Measurements from ENCODE around the gene FILIP1. TPM values are rescaled to one million over a fixed set of nuclear protein-coding genes. Genes with fewer than 3 reads are reported as not detected.

Gene FILIP1
- total RNA-seq, 1 donor from 2014 or later, result under 0.01 TPM

DNA sequence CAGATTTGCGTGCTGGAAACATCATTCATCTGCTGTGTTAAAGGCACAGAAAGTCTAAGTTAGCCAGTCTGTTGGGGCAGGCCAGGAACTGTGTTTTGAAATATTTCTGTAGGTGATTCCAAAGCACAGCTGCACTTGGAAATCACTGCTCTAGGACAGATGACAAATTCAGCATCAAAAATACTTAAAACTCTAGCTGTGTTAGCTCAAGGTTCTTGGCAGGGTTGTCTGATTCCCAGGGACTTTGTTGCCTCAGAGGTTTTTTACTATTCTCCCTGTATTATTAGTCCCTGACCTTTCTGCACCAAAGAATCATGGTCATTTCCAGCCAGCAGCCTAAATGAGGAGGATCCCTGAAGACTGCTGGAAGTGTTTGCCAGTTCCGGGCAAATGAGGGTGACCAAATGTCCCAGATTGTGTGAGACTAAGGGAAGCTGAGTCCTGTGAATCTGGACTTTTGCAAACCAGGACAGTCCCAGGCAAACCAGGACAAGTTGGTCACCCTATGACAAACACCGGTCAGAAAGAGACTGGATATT is 124.7 kb downstream of the FILIP1 start:
- Histone ChIP-seq H3K27me3 (ENCODE audit: control insufficient read depth, insufficient read depth, low read length) (no peaks in the 10 kb centered on the region), H3K36me3 (ENCODE audit: control insufficient read depth, insufficient read depth, low read length) (no peaks in the 10 kb centered on the region), H3K4me3 (ENCODE audit: low read depth, low read length) (no peak overlapping the region)
- FAIRE-seq (no peak), DNase-seq (ENCODE audit: low read depth) (no peak)
- TF ChIP-seq, protein P1, sequence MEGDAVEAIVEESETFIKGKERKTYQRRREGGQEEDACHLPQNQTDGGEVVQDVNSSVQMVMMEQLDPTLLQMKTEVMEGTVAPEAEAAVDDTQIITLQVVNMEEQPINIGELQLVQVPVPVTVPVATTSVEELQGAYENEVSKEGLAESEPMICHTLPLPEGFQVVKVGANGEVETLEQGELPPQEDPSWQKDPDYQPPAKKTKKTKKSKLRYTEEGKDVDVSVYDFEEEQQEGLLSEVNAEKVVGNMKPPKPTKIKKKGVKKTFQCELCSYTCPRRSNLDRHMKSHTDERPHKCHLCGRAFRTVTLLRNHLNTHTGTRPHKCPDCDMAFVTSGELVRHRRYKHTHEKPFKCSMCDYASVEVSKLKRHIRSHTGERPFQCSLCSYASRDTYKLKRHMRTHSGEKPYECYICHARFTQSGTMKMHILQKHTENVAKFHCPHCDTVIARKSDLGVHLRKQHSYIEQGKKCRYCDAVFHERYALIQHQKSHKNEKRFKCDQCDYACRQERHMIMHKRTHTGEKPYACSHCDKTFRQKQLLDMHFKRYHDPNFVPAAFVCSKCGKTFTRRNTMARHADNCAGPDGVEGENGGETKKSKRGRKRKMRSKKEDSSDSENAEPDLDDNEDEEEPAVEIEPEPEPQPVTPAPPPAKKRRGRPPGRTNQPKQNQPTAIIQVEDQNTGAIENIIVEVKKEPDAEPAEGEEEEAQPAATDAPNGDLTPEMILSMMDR (IDR thresholded peaks at IDR 0.05; ENCODE audit: insufficient read depth, low read length, severe bottlenecking), result no peak

- TF ChIP-seq, protein P1 (IDR thresholded peaks at IDR 0.05; ENCODE audit: insufficient read depth, low read length, severe bottlenecking), result peak; percentile 73
- Histone ChIP-seq H3K36me3 (ENCODE audit: control insufficient read depth, insufficient read depth, low read length) (no peaks in the 10 kb centered on the region), H3K27me3 (ENCODE audit: control insufficient read depth, insufficient read depth, low read length) (no peaks in the 10 kb centered on the region), H3K4me3 (ENCODE audit: low read depth, low read length) (no peak overlapping the region)
- FAIRE-seq, result peak; percentile 7
- DNase-seq (ENCODE audit: low read depth), result peak; percentile 67
These were observed 125.3 kb downstream of the FILIP1 start for GRCh38 chr6:75368151-75368779.

- TF ChIP-seq, protein P1 (IDR thresholded peaks at IDR 0.05; ENCODE audit: insufficient read depth, low read length, severe bottlenecking), result no peak
- Histone ChIP-seq H3K27me3 (ENCODE audit: control insufficient read depth, insufficient read depth, low read length) (no peaks in the 10 kb centered on the region), H3K4me3 (ENCODE audit: low read depth, low read length) (no peak overlapping the region), H3K36me3 (ENCODE audit: control insufficient read depth, insufficient read depth, low read length) (no peaks in the 10 kb centered on the region)
- FAIRE-seq, result no peak
- peak; percentile 22 for DNase-seq (ENCODE audit: low read depth)
These were observed 130.3 kb downstream of the FILIP1 start for GRCh38 chr6:75363304-75363703.

- DNase-seq (ENCODE audit: low read depth) (no peak), FAIRE-seq (no peak)
- H3K27me3 ChIP-seq (ENCODE audit: control insufficient read depth, insufficient read depth, low read length), result peaks cover 2% of the 10 kb centered on the region
- no peaks in the 10 kb centered on the region for H3K36me3 ChIP-seq (ENCODE audit: control insufficient read depth, insufficient read depth, low read length)
- TF ChIP-seq, protein P1 (IDR thresholded peaks at IDR 0.05; ENCODE audit: insufficient read depth, low read length, severe bottlenecking), result no peak
- no peak overlapping the region for H3K4me3 ChIP-seq (ENCODE audit: low read depth, low read length)
These were observed 140.0 kb downstream of the FILIP1 start for GRCh38 chr6:75353644-75354043.

GRCh38 chr6:75351570-75351969 is 142.0 kb downstream of the FILIP1 start:
- H3K36me3 ChIP-seq (ENCODE audit: control insufficient read depth, insufficient read depth, low read length), result no peaks in the 10 kb centered on the region
- FAIRE-seq (no peak), DNase-seq (ENCODE audit: low read depth) (peak; percentile 69)
- TF ChIP-seq, protein P1 (IDR thresholded peaks at IDR 0.05; ENCODE audit: insufficient read depth, low read length, severe bottlenecking), result no peak
- H3K27me3 ChIP-seq (ENCODE audit: control insufficient read depth, insufficient read depth, low read length), result peaks cover 2% of the 10 kb centered on the region
- no peak overlapping the region for H3K4me3 ChIP-seq (ENCODE audit: low read depth, low read length)

DNA sequence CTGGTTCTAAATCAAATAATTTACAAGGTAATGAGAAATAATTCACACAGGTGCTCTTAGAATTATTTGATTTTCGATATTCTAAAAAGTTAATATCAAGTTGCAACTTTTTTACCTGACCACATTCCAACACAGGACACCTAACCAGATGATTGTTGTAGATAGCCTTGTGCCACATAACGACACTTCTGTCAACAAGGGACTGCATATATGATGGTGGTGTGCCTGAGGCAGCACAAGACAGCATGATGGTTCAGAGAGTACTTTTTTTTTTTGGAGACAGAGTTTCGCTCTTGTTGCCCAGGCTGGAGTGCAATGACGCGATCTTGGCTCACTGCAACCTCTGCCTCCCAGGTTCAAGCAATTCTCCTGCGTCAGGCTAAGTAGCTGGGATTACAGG is 142.8 kb downstream of the FILIP1 start:
- no peak overlapping the region for H3K4me3 ChIP-seq (ENCODE audit: low read depth, low read length)
- FAIRE-seq (no peak), DNase-seq (ENCODE audit: low read depth) (no peak)
- TF ChIP-seq, protein P1 (IDR thresholded peaks at IDR 0.05; ENCODE audit: insufficient read depth, low read length, severe bottlenecking), result no peak
- peaks cover 2% of the 10 kb centered on the region for H3K27me3 ChIP-seq (ENCODE audit: control insufficient read depth, insufficient read depth, low read length)
- no peaks in the 10 kb centered on the region for H3K36me3 ChIP-seq (ENCODE audit: control insufficient read depth, insufficient read depth, low read length)
